Left lung (tissue), 10 donors: ENCODE results near the gene FGGY. TPM values are rescaled to one million over a fixed set of nuclear protein-coding genes. Genes with fewer than 3 reads are reported as not detected.

Source experiments
- ATAC-seq: fragments of 200-7000 bp; cut with Tn5 transposase; one replicate; pipeline ENCODE4 v1.9.1; 2020; ENCODE audit warnings: moderate library complexity
- DNase-seq, 4 donors: peaks; one replicate each; pipeline ENCODE4 v3.0.0-alpha.2; 2013 to 2020
- H3K27ac ChIP-seq, 2 donors: fragments of 200-600 bp; sonication (generic) in 1 of 2; one replicate each; pipeline versions ENCODE4 v1.5.0 to v1.8.0; 2020 to 2021
- H3K27me3 ChIP-seq, 2 donors: fragments of 200-600 bp; sonication (generic) in 1 of 2; one replicate each; pipeline versions ENCODE4 v1.5.0 to v1.8.0; 2020 to 2021
- H3K36me3 ChIP-seq, 2 donors: fragments of 200-600 bp; sonication (generic) in 1 of 2; one replicate each; pipeline versions ENCODE4 v1.5.0 to v1.8.0; 2020 to 2021
- H3K4me1 ChIP-seq, 2 donors: fragments of 200-600 bp; one replicate each; pipeline ENCODE4 v1.8.0; 2021
- H3K4me3 ChIP-seq, 2 donors: fragments of 200-600 bp; sonication (generic) in 1 of 2; one replicate each; pipeline versions ENCODE4 v1.5.0 to v1.8.0; 2020 to 2021; ENCODE audit warnings: mild to moderate bottlenecking in 1 of 2
- H3K9me3 ChIP-seq, 2 donors: fragments of 200-600 bp; sonication (generic) in 1 of 2; one replicate each; pipeline versions ENCODE4 v1.5.0 to v1.8.0; 2020 to 2021
- CTCF ChIP-seq, 2 donors: fragments of 200-600 bp; sonication (generic) in 1 of 2; IDR thresholded peaks; one replicate each; pipeline versions ENCODE4 v1.5.0 to v1.8.0; 2021; ENCODE audit warnings: antibody characterized with exemption in 2 of 2
- intact Hi-C, 2 donors: fragments of 100-400 bp; cut with DNase I; formaldehyde crosslinking; loops; one replicate each; pipeline versions ENCODE4 v1.11.2 to v1.14.2; 2022
- polyA plus RNA-seq, 6 donors: library from polyadenylated mRNA; unstranded; fragments of 120-200 nt; gene quantifications; one replicate each; pipeline ENCODE4 v1.2.1, GENCODE V29; 2013; ENCODE audit not compliant: insufficient read length in 6 of 6
- total RNA-seq, 2 donors: library from RNA; stranded (reverse); fragmentation: NEBNext Ultra II Directional; extraction: Animal tissue kit (Norgen Biotek cat#: 25700); gene quantifications; one replicate each; pipeline ENCODE4 v1.2.1, GENCODE V29; 2021
- donor health status: DM: no; HTN: yes; CAD: no.
- donor health status: DM: no; HTN: no; CAD: no.

Gene FGGY
- total and polyA plus RNA-seq, 8 donors: 13.5 to 22.7 (median 18.4) TPM

DNA sequence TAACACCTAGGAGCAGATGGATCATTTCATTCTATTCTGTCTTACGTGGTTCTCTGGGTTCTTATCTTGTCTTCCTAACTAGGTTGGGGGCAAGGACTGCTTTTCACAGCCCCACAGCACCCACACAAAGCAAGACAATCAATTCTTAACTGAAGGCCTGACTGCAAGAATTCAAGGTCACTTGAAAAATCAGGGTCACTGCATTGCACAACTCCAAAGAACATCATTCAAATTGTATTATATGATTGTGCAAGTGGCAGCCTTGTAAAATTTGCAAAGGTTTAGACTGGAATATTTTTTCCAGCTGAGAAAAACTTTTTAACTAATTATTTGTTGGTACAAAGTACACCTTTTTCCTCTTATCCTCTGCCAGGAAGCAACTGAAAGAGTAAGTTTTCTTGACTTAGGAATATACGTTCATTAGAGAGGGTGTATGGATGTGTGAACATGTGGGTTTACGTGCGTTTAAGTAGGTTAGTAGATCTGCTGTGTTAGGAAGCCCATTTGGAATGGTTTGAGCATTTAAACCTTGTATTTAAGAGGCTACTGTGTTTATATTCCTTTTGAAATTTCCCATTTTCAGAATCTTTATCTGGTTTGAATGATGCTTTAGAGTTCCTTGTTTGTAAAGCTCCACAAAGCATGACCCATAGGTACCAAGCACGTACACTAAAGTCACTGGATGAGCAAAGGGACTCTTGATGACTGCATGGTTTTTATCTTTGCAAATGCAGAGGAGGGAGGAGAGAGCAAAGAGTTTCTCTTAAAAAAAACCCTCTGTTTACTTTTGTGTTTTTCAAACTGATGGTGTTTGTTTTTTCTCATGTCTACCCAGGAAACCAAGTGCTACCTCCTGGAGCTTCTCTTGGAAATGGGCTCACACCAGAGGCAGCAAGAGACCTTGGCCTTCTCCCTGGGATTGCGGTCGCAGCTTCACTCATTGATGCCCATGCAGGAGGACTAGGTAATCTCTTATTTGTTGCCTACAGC lies 214.9 kb downstream of the FGGY start:
- Histone ChIP-seq H3K4me1 (peaks cover 0 to 10% of the 10 kb centered on the region in 2 donors), H3K4me3 (no peak overlapping the region), H3K36me3 (no peaks in the 10 kb centered on the region), H3K27me3 (no peaks in the 10 kb centered on the region), H3K9me3 (no peaks in the 10 kb centered on the region), H3K27ac (no peak overlapping the region)
- intact Hi-C loops: no loop called here
- no peak for DNase-seq
- no peak for TF ChIP-seq CTCF (IDR thresholded peaks at IDR 0.05)
- no peak for ATAC-seq

- no peaks in the 10 kb centered on the region for H3K36me3 ChIP-seq
- H3K27me3 ChIP-seq: no peaks in the 10 kb centered on the region
- peaks cover 0 to 8% of the 10 kb centered on the region in 2 donors for H3K4me1 ChIP-seq
- no peak overlapping the region for H3K27ac ChIP-seq
- no peak for TF ChIP-seq CTCF (IDR thresholded peaks at IDR 0.05)
- ATAC-seq: no peak
- H3K9me3 ChIP-seq: no peaks in the 10 kb centered on the region
- intact Hi-C loops: no loop called here
- DNase-seq: no peak
- H3K4me3 ChIP-seq: no peak overlapping the region
These were observed 215.8 kb downstream of the FGGY start for GRCh38 chr1:59512702-59513101.

- intact Hi-C loops: no loop called here
- Histone ChIP-seq H3K4me1 (peaks cover 0 to 3% of the 10 kb centered on the region in 2 donors), H3K36me3 (no peaks in the 10 kb centered on the region), H3K4me3 (no peak overlapping the region), H3K27ac (no peak overlapping the region), H3K9me3 (no peaks in the 10 kb centered on the region), H3K27me3 (no peaks in the 10 kb centered on the region)
- TF ChIP-seq CTCF (IDR thresholded peaks at IDR 0.05): no peak
- DNase-seq (no peak), ATAC-seq (no peak)
These were observed 217.4 kb downstream of the FGGY start for GRCh38 chr1:59514061-59514909.

- Histone ChIP-seq H3K9me3 (no peaks in the 10 kb centered on the region), H3K27ac (no peak overlapping the region), H3K4me1 (peaks cover 0 to 3% of the 10 kb centered on the region in 2 donors), H3K4me3 (no peak overlapping the region), H3K27me3 (no peaks in the 10 kb centered on the region), H3K36me3 (no peaks in the 10 kb centered on the region)
- DNase-seq (no peak), ATAC-seq (no peak)
- no peak for TF ChIP-seq CTCF (IDR thresholded peaks at IDR 0.05)
- intact Hi-C loops: no loop called here
These were observed 220.0 kb downstream of the FGGY start for GRCh38 chr1:59516881-59517280.

DNA sequence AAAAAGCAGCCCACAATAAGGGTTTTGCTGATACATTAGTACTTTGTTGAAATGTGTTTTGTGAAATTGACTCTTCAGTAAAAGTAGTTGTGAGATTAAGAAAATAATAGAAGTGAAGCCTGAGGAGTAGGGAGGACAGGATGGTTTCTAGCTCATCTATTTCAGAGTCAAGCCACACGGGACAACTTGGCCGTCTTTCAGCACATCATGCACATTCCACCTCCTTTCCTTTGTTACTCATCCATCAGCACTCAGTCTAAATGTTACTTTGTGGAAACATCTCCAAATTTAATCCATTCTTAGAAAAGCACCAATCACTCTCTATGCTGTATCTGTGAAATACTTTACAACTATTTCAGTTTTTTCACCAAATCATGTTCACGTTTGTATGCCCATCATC lies 223.3 kb downstream of the FGGY start:
- Histone ChIP-seq H3K4me3 (no peak overlapping the region), H3K27ac (no peak overlapping the region), H3K4me1 (no peaks in the 10 kb centered on the region), H3K9me3 (no peaks in the 10 kb centered on the region), H3K27me3 (no peaks in the 10 kb centered on the region), H3K36me3 (no peaks in the 10 kb centered on the region)
- no peak for TF ChIP-seq CTCF (IDR thresholded peaks at IDR 0.05)
- ATAC-seq (no peak), DNase-seq (no peak)
- intact Hi-C loops: no loop called here
